Ishikawa (cell line): ENCODE measurements around the gene CIT.

ENCODE experiments used
- CEBPB ChIP-seq: IDR thresholded peaks from 2 replicates; pipeline ENCODE4 v1.6.1; 2012
- CREB1 ChIP-seq: IDR thresholded peaks from 2 replicates; pipeline ENCODE4 v1.6.1; 2012; ENCODE audit warnings: low read depth
- FOXM1 ChIP-seq: IDR thresholded peaks from 2 replicates; pipeline ENCODE4 v1.6.1; 2012; ENCODE audit warnings: low read depth, borderline replicate concordance
- MAX ChIP-seq: IDR thresholded peaks from 2 replicates; pipeline ENCODE4 v1.6.1; 2012
- NFIC ChIP-seq: IDR thresholded peaks from 2 replicates; pipeline ENCODE4 v1.6.1; 2012
- RAD21 ChIP-seq: IDR thresholded peaks from 2 replicates; pipeline ENCODE4 v1.6.1; 2012; ENCODE audit warnings: low read depth
- REST ChIP-seq: IDR thresholded peaks from 2 replicates; pipeline ENCODE4 v1.6.1; 2012; ENCODE audit warnings: low read depth, mild to moderate bottlenecking
- TAF1 ChIP-seq: IDR thresholded peaks from 2 replicates; pipeline ENCODE4 v1.6.1; 2012; ENCODE audit warnings: low read depth, mild to moderate bottlenecking
- TEAD4 ChIP-seq: IDR thresholded peaks from 2 replicates; pipeline ENCODE4 v1.6.1; 2012
- USF1 ChIP-seq: IDR thresholded peaks from 2 replicates; pipeline ENCODE4 v1.6.1; 2012
- YY1 ChIP-seq: IDR thresholded peaks from 2 replicates; pipeline ENCODE4 v1.6.1; 2012; ENCODE audit warnings: low read depth

GRCh38 chr12:119718141-119718540, 159.0 kb downstream of the CIT start:
- no peak for TF ChIP-seq CEBPB
- no peak for TF ChIP-seq REST
- no peak for TF ChIP-seq TEAD4
- TF ChIP-seq TAF1: no peak
- no peak for TF ChIP-seq RAD21
- TF ChIP-seq USF1: no peak
- TF ChIP-seq CREB1: no peak
- TF ChIP-seq MAX: no peak
- TF ChIP-seq YY1: no peak
- no peak for TF ChIP-seq FOXM1
- TF ChIP-seq NFIC: no peak
